ENCODE results near the gene PAX9. TPM values are rescaled to one million over a fixed set of nuclear protein-coding genes. Genes with fewer than 3 reads are reported as not detected.

PAX9 gene
- total RNA-seq, 2 donors from 2014 or later: 0.25 to 0.77 TPM

GRCh38 chr14:36662543-36663403 is 1.1 kb downstream of the PAX9 start:
- H3K36me3 ChIP-seq: no peaks in the 10 kb centered on the region
- H3K4me1 ChIP-seq: peaks cover 12% of the 10 kb centered on the region
- DNase-seq: no peak
- peak overlapping the region; percentile 35 for H3K4me3 ChIP-seq
- no peaks in the 10 kb centered on the region for H3K9me3 ChIP-seq
- intact Hi-C loops (cut with DNase I): no loop called here
- H3K27ac ChIP-seq: no peak overlapping the region
- H3K9ac ChIP-seq (ENCODE audit: low read depth in 2 of 2, low read length in 2 of 2): peak overlapping the region in 1 of 2 donors; percentile 19
- no peak for TF ChIP-seq CTCF (IDR thresholded peaks at IDR 0.05)
- peaks cover 93% of the 10 kb centered on the region for H3K27me3 ChIP-seq

- Histone ChIP-seq H3K9me3 (no peaks in the 10 kb centered on the region), H3K27me3 (peaks cover 92% of the 10 kb centered on the region), H3K27ac (no peak overlapping the region), H3K9ac (ENCODE audit: low read depth in 2 of 2, low read length in 2 of 2) (no peak overlapping the region), H3K4me1 (peaks cover 11% of the 10 kb centered on the region), H3K36me3 (no peaks in the 10 kb centered on the region), H3K4me3 (peak overlapping the region; percentile 35)
- intact Hi-C loops (cut with DNase I): no loop called here
- no peak for TF ChIP-seq CTCF (IDR thresholded peaks at IDR 0.05)
- no peak for DNase-seq
These were observed 2.0 kb downstream of the PAX9 start for GRCh38 chr14:36663404-36664321.

GRCh38 chr14:36664322-36665193 is 2.9 kb downstream of the PAX9 start:
- DNase-seq: no peak
- intact Hi-C loops (cut with DNase I): no loop called here
- peaks cover 11% of the 10 kb centered on the region for H3K4me1 ChIP-seq
- H3K27ac ChIP-seq: no peak overlapping the region
- no peak for TF ChIP-seq CTCF (IDR thresholded peaks at IDR 0.05)
- no peak overlapping the region for H3K4me3 ChIP-seq
- peaks cover 83% of the 10 kb centered on the region for H3K27me3 ChIP-seq
- no peaks in the 10 kb centered on the region for H3K36me3 ChIP-seq
- no peaks in the 10 kb centered on the region for H3K9me3 ChIP-seq
- H3K9ac ChIP-seq (ENCODE audit: low read depth in 2 of 2, low read length in 2 of 2): no peak overlapping the region

GRCh38 chr14:36665887-36666415 is 4.3 kb downstream of the PAX9 start:
- no peaks in the 10 kb centered on the region for H3K9me3 ChIP-seq
- H3K36me3 ChIP-seq: no peaks in the 10 kb centered on the region
- no peak overlapping the region for H3K27ac ChIP-seq
- peaks cover 11% of the 10 kb centered on the region for H3K4me1 ChIP-seq
- intact Hi-C loops (cut with DNase I): no loop called here
- no peak for TF ChIP-seq CTCF (IDR thresholded peaks at IDR 0.05)
- no peak for DNase-seq
- peaks cover 69% of the 10 kb centered on the region for H3K27me3 ChIP-seq
- no peak overlapping the region for H3K9ac ChIP-seq (ENCODE audit: low read depth in 2 of 2, low read length in 2 of 2)
- no peak overlapping the region for H3K4me3 ChIP-seq
